Stimulated activated CD8-positive, alpha-beta memory T cell treated with anti-CD3 and anti-CD28 coated beads, Interleukin-15, amount 100 ng/mL, for 4 hours (primary cell): ENCODE measurements around the gene ZMAT3.
"Not testable (repeated sequence)": the region's sequence is repeated elsewhere in the genome, so short reads cannot be mapped to it uniquely, and the experiment has no call there.

ENCODE experiments used
- DNase-seq, 2 donors: peaks; one replicate each; pipeline ENCODE4 v3.0.0-alpha.2; 2020; ENCODE audit warnings: low read depth in 2 of 2

ZMAT3 gene

GRCh38 chr3:179068779-179069530 lies 2.7 kb downstream of the ZMAT3 start:
- no peak for DNase-seq

GRCh38 chr3:179067839-179068238 lies 3.8 kb downstream of the ZMAT3 start:
- no peak for DNase-seq

DNA sequence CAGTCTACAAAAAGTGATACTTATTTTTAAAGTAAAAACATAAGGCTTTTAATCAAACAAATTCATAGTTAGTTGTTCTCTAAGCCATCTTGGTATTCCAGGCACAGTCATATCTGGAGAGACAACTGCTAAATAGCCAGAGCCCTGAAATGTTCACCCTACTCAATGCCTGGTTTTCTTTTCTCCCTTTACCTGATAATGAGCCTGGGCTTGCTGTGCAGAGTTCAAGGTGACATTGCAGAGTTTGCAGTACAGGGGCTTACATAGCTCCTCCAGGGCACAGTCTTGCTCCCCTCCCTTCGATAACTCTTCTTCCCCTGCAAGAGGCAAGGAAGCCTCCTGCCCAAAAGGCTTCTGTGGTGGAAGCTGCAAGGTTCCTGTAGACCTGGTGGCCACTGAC lies 4.3 kb downstream of the ZMAT3 start:
- no peak for DNase-seq

- DNase-seq = no peak
Measured at GRCh38 chr3:179063945-179064560, 7.6 kb downstream of the ZMAT3 start.

GRCh38 chr3:179056326-179056725 lies 15.3 kb downstream of the ZMAT3 start:
- no peak for DNase-seq

- DNase-seq = not testable (repeated sequence)
Measured at GRCh38 chr3:179054565-179054964, 17.0 kb downstream of the ZMAT3 start.

DNA sequence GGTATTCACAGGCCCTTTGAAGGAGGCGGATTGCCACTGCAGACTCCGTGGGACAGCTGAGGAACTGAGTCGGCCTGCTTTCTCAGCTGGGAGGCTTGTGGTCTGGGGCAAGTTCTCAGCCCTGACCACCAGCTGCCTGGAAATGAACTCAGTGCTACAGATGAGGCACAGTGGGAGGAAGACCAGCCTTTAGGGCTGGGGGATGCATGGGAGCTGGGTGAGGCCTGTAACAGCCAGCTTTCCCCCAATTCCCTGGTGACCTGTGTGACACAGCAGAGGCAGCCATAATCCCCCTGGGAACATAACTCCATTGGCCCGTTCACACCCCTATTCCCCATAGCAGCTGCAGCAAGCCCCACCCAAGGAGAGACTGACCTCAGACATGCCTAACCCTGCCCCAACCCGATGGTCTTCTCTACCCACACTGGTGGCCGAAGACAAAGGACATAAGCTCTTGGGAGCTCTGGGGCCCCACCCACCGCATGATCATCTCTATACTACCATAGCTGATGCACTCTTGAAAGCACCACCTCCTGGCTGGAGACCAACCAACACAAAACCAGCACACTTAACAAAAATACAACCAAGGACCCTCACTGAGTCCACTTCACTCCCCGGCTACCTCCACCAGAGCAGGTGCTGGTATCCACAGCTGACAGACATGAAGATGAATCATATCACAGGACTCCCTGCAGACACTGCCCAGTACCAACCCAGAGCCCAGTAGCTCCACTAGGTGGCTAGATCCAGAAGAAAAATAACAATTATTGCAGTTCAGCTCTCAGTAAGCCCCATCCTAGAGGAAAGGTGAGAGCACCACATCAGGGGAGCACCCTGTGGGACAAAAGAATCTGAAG lies 24.9 kb downstream of the ZMAT3 start:
- no peak for DNase-seq

DNA sequence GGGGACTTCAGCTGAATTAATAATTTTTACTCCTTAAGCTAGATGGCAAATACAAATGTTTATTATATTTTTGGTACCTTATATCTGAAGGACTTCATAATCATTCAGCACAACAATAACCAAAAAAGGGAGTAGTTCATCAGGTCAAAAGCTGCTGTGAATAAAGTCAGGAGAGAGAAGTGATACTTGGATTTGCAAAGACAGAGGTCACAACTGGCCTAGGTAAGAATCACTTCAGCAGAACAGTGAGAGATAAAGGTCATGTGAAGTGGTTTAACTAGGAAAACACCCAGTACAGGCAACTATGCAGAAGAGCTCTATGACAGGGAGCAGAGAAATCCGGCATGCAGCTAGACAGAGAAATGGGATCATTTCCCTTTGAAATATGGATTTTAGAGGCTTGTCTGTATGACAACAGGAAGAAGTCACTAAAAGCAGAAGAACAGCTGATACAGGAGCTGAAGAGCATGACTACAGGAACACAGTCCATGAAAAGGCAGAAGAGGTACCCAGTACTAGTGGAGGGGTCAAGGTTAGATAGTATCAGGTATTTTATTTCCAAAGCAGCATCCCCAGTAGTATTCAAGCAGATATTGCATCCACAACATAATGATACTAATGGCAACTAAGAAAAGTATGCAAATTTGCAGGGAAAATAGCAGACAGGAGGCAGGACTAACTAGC lies 25.7 kb downstream of the ZMAT3 start:
- DNase-seq = no peak

GRCh38 chr3:179038899-179039251 lies 32.7 kb downstream of the ZMAT3 start:
- not testable (repeated sequence) for DNase-seq

DNA sequence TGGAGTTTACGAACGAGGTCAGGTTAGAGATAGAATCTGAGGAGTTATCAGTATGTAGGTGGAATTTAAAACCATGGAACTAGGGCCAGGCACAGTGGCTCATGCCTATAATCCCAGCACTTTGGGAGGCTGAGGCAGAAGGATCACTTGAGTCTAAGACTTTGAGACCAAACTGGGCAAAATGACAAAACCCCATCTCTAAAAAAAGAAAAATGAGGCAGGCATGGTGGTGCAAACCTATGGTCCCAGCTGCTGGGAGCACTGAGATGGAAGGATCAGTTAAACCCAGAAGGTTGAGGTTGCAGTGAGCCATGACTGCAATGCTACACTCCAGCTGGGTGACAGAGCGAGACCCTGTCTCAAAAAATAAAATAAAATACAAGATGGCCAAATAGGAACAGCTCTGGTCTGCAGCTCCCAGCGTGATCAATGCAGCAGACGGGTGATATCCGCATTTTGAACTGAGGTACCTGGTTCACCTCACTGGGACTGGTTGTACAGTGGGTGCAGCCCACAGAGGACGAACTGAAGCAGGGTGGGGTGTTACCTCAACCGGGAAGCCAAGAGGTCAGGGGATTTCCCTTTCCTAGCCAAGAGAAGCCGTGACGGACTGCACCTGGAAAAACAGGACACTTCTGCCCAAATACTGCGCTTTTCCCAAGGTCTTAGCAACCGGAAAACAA lies 33.3 kb downstream of the ZMAT3 start:
- no peak for DNase-seq

DNA sequence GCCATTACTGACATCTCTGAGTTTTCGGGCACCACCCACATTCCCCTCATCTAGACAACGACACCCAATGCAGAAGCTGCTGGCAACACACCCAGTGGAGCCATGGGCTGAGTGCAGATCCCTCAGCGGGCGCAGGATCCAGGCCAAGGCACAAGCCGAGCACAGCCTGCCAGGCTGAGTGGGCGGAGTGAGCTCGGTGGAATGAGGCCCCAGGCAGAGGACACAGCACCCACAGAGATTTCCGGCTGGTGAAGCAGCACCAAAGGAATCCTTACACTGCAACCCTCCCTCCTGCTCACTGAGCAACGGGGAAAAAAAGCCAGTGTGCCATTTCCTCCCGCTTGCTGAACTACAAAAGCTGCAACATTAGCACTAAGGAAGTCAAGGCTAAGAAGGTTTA lies 34.3 kb downstream of the ZMAT3 start:
- peak in 1 of 2 donors; percentile 7 for DNase-seq

- no peak for DNase-seq
Measured at GRCh38 chr3:179036626-179037300, 34.8 kb downstream of the ZMAT3 start.

DNA sequence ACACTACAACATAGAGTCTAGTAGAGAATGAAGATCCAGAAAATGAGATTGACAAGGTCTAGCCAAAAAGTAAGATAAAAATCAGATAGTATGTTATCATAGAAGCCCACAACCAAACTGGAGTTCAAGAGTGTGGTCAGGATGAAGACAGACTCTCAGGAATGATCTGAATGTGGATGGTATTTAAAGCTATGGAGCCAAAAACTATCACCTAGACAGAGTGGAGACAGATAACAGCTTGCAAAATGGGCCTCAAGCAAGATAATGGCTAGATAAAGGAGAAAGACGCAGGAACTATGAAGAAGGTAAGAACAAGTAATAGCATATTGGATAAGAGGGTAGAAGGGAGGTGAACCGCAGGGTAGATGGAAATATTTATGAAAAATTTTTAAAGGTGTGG lies 35.4 kb downstream of the ZMAT3 start:
- DNase-seq = no peak

- no peak for DNase-seq
Measured at GRCh38 chr3:179035232-179035631, 36.4 kb downstream of the ZMAT3 start.

DNA sequence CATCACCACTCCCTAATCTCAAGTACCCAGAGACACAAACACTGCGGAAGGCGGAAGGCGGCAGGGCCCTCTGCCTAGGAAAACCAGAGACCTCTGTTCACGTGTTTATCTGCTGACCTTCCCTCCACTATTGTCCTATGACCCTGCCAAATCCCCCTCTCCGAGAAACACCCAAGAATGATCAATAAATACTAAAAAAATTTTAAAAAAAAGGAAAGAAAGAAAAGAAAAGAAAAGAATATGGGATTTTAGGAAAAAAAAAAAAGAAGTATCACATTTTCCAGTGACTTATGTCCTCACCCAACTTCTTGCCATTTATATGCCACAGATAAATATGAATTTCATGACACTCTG lies 38.3 kb downstream of the ZMAT3 start:
- not testable (repeated sequence) for DNase-seq

DNA sequence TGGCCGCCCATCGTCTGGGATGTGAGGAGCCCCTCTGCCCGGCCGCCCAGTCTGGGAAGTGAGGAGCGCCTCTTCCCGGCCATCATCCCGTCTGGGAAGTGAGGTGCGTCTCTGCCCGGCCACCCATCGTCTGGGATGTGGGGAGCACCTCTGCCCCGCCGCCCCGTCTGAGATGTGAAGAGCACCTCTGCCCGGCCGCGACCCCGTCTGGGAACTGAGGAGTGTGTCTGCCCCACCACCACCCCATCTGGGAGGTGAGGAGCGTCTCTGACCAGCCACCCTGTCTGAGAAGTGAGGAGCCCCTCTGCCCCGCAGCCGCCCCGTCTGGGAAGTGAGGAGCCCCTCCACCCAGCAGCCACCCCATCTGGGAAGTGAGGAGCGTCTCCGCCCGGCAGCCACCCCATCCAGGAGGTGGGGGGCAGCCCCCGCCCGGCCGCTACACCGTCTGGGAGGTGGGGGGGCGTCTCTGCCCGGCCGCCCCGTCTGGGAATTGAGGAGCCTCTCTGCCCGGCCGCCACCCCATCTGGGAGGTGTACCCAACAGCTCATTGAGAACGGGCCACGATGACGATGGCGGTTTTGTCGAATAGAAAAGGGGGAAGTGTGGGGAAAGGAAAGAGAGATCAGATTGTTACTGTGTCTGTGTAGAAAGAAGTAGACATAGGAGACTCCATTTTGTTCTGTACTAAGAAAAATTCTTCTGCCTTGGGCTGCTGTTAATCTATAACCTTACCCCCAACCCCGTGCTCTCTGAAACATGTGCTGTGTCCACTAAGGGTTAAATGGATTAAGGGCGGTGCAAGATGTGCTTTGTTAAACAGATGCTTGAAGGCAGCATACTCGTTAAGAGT lies 38.9 kb downstream of the ZMAT3 start:
- not testable (repeated sequence) for DNase-seq

DNA sequence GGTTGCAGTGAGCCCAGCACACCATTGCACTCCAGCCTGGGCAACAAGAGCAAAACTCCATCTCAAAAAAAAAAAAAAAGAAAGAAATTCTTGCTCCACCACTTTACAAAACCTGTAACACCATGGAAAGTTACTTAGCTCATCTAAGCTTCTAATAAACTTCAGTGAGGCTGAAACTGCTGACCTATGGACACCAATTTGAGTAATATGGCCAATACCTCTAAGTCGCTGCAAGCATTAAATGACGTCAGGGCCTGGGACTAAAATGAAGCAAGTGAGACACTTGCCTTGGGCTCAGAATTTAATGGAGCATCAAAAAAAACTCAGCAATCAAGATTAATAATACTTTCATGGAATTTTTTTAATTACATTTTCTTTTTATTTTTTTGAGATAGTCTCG lies 42.5 kb downstream of the ZMAT3 start:
- DNase-seq = no peak

DNA sequence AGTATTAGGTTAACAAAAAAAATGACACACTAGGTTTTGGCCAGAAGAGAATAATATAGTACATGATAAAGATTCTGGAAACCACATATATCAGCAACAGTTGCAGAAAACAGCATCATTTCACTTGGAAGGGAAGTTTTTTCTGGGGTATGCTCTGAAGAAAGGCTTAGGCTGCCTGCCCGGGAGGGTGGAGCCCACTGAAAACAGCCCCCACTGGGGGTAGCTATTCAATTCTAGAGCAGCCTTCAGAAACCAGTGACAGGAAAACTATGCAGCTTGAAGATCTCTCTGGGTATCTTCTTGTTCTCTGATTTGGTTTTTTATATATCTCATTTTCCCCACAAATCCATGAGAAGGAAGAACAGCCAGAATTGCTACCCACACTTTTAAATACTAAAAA lies 43.2 kb downstream of the ZMAT3 start:
- no peak for DNase-seq

- DNase-seq = no peak
Measured at GRCh38 chr3:179027326-179027900, 44.2 kb downstream of the ZMAT3 start.

DNA sequence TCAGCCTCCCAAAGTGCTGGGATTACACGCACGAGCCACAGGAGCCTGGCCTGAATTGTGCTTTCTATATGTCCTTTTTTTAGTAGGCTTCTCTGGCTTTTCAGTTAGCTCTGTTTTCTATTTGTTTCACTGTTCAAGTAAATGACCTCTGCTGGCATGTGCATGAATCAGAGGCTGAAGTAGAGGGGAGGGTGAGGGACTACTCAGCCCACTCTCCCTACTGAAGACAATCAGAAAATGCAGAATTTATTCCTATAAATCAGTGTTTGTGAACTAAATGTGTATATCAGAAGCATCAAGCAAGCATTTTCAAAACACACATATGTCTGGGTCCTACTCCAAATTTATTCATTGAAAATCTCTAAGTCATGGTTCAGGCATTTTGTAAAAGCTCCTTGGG lies 45.0 kb downstream of the ZMAT3 start:
- no peak for DNase-seq
